Measurements from ENCODE around the gene ZNF710.

ZNF710 gene

GRCh38 chr15:90126022-90126421 lies 124.9 kb downstream of the ZNF710 start:
- TF ChIP-seq TAF1 (IDR thresholded peaks at IDR 0.05; ENCODE audit: low read depth) (no peak), EGR1 (IDR thresholded peaks at IDR 0.05) (no peak), TEAD4 (IDR thresholded peaks at IDR 0.05) (no peak), CEBPB (IDR thresholded peaks at IDR 0.05) (no peak), FOXM1 (IDR thresholded peaks at IDR 0.05; ENCODE audit: borderline replicate concordance, low read depth) (no peak), CREB1 (IDR thresholded peaks at IDR 0.05; ENCODE audit: low read depth) (no peak), RAD21 (IDR thresholded peaks at IDR 0.05; ENCODE audit: low read depth) (no peak), TCF12 (IDR thresholded peaks at IDR 0.05; ENCODE audit: low read depth) (no peak), ZBTB7A (IDR thresholded peaks at IDR 0.05; ENCODE audit: low read depth) (no peak), EP300 (IDR thresholded peaks at IDR 0.05; ENCODE audit: borderline replicate concordance) (no peak), NFIC (IDR thresholded peaks at IDR 0.05) (no peak), YY1 (IDR thresholded peaks at IDR 0.05; ENCODE audit: low read depth) (no peak)
- TF ChIP-seq, protein P1, sequence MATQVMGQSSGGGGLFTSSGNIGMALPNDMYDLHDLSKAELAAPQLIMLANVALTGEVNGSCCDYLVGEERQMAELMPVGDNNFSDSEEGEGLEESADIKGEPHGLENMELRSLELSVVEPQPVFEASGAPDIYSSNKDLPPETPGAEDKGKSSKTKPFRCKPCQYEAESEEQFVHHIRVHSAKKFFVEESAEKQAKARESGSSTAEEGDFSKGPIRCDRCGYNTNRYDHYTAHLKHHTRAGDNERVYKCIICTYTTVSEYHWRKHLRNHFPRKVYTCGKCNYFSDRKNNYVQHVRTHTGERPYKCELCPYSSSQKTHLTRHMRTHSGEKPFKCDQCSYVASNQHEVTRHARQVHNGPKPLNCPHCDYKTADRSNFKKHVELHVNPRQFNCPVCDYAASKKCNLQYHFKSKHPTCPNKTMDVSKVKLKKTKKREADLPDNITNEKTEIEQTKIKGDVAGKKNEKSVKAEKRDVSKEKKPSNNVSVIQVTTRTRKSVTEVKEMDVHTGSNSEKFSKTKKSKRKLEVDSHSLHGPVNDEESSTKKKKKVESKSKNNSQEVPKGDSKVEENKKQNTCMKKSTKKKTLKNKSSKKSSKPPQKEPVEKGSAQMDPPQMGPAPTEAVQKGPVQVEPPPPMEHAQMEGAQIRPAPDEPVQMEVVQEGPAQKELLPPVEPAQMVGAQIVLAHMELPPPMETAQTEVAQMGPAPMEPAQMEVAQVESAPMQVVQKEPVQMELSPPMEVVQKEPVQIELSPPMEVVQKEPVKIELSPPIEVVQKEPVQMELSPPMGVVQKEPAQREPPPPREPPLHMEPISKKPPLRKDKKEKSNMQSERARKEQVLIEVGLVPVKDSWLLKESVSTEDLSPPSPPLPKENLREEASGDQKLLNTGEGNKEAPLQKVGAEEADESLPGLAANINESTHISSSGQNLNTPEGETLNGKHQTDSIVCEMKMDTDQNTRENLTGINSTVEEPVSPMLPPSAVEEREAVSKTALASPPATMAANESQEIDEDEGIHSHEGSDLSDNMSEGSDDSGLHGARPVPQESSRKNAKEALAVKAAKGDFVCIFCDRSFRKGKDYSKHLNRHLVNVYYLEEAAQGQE (IDR thresholded peaks at IDR 0.05; ENCODE audit: low read depth): no peak
- TF ChIP-seq, protein P2, sequence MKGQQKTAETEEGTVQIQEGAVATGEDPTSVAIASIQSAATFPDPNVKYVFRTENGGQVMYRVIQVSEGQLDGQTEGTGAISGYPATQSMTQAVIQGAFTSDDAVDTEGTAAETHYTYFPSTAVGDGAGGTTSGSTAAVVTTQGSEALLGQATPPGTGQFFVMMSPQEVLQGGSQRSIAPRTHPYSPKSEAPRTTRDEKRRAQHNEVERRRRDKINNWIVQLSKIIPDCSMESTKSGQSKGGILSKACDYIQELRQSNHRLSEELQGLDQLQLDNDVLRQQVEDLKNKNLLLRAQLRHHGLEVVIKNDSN (IDR thresholded peaks at IDR 0.05): no peak
- TF ChIP-seq, protein P3, sequence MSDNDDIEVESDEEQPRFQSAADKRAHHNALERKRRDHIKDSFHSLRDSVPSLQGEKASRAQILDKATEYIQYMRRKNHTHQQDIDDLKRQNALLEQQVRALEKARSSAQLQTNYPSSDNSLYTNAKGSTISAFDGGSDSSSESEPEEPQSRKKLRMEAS (IDR thresholded peaks at IDR 0.05): no peak

DNA sequence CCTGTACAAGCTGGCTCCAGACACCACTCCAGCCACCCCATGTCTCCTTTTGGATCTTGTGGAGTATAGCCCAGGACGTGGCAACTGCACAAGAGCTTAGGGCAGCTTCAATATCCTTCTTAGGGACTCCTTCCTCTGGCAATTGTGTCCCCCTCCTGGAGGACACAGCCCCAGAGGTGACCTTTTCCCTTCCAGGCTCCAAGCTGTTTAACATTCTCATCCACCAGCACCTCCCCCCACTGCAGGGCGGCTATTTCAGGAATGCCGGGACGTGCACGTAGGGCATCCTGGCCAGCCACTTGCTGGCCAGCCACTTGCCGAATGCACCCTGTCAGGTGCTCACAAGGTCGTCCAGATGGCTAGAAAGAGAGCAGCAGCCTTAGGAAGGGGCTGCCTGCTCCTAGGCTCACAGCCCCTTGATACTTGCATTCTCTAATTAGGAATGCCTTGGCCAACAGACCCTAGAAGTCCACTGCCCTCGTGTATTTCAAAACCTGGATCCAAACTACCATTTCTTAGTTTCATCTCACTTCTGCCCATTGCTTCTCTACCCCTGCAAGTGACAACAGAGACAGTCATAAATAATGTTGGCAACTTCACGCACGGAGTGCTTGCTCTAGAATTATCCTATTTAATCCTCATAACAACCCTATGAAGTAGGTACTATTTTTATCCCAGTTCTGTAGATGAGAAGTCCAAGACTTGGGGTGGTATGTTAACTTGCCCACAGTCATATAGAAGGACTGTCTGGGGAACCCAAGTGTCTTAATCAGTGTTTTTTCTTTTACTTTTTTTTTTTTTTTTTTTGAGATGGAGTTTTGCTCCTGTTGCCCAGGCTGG lies 125.7 kb downstream of the ZNF710 start:
- TF ChIP-seq CEBPB (IDR thresholded peaks at IDR 0.05) (no peak), TEAD4 (IDR thresholded peaks at IDR 0.05) (peak; percentile 86)
- TF ChIP-seq, protein P3 (IDR thresholded peaks at IDR 0.05): 0 out of 2 replicates have a peak, but pooled peaks have one; percentile 44

DNA sequence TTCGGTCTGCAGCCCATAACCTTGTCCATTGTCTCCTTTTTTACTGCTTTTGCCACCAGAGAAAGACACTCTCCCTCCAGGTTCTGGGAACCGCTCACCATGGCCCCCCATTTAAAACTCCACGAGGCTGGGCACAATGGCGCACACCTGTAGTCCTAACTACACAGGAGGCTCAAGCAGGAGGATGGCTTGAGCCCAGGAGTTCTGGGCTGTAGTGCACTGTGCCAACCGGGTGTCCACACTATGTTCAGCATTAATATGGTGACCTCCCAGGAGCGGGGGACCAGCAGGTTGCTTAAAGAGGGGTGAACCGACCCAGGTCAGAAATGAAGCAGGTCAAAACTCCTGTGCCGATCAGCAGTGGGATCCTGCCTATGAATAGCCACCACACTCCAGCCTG lies 129.2 kb downstream of the ZNF710 start:
- no peak for TF ChIP-seq EGR1 (IDR thresholded peaks at IDR 0.05)
